GM18508 (cell line): ENCODE measurements around the gene COL24A1.
"Not testable (repeated sequence)": the region's sequence is repeated elsewhere in the genome, so short reads cannot be mapped to it uniquely, and the experiment has no call there.

Experiments used
- ATAC-seq: cut with Tn5 transposase; IDR thresholded peaks from one replicate; pipeline ENCODE4 v1.9.1; 2021; ENCODE audit warnings: moderate number of reproducible peaks; ENCODE audit not compliant: insufficient read depth, unreplicated experiment

COL24A1 gene

DNA sequence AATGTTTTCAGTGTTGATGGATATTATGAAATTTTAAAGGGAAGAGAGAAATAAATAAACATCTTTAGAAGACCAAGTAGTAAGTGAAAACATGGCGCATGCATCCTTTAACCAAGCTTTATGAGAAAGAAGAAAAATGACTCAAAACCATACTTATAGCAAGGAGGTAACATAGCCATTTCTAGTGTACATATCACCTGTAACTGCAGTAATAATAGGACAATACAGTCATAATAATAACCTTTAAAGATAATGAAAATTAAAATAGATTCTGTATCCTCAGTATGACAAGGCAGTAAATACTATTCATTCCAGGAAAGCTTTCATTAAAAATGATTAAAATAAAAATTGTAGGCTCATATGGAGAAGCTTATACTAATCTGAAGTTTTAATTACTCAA lies 141.2 kb downstream of the COL24A1 start:
- no peak for ATAC-seq

DNA sequence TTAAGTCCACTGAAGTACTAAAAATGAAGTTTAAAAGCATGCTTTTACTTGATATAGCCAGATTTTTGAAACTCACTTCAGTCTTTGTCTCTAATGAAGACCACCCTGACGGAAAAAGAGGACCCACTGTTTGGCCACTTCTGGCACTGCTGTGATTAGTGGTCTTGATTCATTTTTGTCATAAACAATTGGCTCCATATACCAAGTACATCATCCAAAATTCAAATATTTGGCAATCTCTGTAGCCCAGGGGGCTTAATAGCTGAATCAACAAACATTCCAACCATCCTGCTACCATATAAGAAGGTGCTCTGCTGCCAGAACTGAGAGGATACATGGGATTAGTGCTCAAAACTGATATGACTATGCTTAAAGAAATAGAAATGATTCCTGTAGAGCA lies 156.0 kb downstream of the COL24A1 start:
- ATAC-seq: no peak

DNA sequence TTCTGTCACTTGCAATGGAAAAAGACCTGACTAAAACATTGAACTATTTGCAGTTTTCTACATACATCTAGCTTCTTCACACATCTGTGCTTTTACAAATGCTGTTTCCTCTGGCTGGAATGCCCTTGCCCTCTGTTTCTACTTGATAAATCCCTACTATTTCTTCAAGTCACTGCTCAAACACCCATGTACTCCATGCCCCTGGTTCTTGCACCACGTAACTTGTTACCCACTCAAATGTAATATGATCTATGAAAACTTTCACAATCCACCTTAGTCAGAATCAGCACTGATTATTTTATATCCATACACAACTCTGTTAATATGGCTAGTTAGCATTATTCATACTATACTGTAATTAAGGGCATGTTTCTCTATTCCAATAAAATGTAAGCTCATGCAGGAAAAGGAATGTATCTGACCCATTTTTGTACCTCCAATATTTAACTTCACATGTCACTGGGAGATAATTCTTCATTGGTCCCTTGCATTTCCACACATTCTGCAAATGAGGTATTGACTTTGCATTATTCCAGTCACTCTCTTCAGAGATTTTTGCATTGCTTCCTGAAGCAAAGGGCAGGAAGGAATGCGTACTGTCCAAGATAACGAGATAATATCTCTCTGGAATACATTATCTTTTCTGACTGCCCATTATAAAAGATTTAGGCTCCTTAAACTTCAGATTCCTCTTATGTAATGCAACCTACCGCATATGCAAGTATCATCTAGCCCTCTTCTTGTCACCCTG lies 158.3 kb downstream of the COL24A1 start:
- ATAC-seq: no peak

DNA sequence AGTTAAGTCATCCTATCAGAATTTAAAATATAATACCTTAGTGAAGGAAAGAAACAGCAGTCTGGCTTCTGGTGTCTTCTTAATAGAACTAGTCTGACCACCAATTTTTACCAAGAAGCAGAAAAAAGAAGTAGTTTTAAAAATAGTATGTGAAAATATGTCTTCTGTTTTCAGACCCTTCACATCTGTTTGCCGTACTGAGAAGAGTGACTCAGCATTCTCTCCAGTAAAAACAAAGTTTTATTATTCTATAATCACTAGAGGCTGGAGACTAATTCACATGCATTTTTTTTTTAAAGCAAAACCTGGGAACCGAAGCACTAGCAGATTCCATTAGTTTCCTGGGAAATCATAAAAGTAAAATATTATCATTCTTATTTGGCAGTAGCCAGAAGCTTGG lies 163.8 kb downstream of the COL24A1 start:
- ATAC-seq: no peak

DNA sequence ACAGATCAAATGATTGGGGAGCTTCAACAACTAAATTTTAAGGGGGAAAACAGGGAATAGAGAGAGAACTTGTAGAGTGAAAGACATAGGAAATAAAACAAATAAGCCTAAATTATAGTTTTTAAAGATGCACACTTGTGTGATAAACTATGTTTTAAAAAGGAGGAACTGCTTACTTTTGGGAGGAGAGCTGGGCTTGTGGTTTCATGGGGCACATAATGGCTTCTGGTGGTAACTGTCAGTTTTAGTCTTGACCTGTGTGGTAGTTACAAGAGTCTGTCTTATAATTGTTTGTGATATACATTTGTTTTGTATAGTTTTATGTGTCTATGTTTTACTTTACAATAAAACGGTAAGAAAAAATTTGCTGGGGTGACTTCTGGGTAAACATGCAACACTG lies 165.3 kb downstream of the COL24A1 start:
- ATAC-seq: no peak

DNA sequence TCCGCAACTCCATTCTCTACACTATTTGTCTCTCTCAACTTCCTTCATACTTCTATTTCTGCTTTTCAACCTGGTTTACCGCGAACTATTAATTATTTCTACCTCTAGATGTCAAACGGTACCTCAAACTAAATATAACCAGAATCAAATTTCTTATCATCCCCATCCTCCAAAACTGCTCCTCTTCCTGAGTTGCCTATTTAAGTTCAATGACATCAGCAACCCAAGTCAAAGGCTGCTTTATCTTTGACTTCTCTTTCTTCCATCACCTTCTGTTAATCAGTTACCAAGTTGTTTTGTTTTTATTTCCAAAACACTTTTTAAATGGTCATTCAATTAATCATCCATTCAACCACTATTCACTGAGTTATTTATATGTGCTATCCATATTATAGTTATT lies 171.9 kb downstream of the COL24A1 start:
- ATAC-seq: no peak

DNA sequence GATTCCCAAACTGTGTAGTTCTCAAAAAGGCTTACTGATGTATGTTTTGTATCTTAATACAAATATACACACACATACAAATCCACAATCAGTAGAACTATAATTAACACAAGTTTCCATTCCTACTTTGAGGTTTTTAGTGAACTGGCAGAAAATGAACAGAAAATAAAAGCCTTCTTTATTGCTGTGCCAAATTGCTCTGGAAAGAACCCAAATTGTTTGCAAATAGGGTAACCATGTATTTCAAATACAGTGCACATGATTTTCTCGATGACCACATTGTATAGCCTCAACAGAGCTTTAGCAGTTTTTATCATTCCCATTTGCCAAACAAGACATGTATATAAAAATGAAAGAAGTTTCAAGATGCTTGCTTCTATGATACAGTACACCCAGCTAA lies 173.3 kb downstream of the COL24A1 start:
- no peak for ATAC-seq

DNA sequence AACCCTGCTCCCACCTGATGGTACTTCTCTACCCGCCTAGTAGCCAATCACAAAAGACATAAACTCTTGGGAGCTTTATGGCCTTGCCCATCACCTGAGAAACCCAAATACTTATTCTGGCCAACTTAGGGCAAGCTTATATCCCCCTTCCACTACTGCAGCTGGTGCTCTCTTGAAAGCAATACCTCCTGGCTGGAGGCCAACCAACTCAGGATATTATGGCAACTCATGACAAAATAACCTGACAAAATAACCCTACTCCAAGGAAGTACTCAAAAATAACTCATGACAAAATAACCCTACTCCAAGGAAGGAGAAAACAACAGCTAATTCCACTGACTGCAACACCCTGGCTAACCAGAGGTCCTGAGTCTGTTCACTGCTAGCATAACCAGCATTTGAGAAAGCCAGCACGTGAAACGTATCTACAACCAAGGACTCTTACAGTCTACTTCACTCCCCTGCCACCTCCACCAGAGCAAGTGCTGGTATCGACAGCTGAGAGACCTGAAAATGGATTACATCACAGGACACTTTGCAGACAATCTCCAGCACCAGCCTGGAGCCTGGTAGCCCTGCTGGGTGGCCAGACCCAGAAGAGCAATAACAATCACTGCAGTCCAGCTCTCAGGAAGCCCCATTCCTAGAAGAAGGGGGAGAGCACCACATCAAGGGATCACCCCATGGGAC lies 179.9 kb downstream of the COL24A1 start:
- ATAC-seq: no peak

DNA sequence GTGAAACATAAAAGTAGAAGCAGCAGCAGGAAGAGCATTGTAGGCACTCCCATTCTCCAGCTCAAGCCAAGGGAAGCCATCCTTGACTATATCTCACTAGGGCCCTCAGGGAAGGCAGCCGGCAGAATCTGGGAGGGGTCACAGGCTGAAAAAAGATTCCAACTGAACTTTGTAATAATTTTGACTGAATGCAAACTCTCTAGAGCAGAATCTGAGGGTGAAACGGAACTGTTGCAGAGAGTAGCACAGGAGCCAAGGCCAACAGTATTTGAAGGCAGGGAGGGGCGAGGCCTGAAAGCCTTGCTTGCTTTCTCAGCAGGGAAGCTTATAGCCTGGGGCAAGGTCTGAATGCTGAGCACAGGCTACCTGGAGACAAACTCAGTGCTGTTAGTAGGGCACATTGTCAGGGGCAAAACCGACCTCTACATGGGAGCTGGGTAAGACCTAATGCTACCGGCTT lies 180.6 kb downstream of the COL24A1 start:
- no peak for ATAC-seq

DNA sequence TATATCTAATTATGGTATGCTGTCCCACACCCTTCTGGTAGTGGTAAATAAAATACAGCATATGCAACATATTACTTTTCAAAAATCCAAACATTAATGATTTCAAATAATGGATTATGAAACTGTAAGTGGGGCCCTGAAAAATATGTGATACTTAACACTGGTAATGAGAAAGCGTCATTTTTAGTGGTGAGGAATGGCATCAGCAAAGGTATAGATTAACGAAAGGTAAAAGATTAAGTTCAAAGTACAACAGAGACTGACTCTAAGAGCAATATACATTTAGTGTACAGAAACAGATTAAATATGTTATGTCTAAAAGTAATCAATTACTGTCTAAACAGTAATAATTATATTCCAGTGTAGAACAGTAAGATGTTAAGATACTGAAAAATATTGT lies 194.1 kb downstream of the COL24A1 start:
- ATAC-seq: no peak

DNA sequence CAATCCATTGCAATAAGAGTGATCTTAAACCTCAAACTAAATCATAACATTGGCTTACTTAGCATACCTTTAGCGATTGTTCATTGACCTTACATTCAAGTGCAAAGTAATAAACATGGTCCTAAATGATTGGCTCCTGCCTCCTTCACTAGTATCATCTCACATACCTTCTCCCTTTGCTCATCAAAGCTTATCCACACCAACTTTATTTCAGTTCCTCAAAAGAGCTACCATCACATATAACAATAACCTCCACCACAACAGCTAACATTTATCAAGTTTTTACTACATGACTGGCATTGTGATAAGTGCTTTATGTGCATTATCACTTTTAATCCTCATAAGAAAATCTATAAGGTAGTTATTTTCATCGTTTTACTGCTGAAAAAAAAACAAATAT lies 198.8 kb downstream of the COL24A1 start:
- ATAC-seq: no peak

DNA sequence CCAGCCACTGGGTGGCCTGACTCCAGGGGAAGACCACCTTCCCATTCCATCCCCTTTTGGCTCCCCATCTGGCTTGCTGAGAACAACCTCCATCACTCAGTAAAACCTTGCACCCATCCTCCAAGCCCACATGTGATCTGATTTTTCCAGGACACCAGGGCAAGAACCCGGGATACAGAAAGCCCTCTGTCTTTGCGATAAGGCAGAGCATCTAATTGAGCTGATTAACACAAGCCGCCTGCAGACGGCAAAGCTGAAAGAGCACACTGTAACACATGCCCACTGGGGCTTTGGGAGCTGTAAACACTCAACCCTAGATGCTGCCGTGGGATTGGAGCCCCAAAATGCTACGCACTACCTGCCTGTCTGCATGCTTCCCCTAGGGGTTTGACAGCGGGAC lies 201.4 kb downstream of the COL24A1 start:
- not testable (repeated sequence) for ATAC-seq

DNA sequence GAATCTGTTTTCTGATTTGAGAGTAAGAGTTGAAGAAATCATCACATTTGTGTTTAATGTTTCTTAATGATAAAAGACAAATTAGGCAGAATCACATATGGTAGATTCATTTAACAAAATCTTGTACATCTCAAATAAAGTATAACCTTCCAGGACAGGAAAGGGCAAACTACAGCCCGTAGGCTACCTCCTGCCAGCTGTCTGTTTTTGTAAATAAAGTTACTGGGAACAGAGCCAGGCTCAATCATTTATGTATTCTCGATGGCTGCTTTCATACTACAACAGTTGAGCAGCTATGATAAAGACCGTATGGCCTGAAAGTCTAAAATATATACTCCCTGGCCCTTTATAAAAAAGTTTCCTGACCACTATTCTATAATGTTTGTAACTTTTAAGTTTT lies 204.1 kb downstream of the COL24A1 start:
- no peak for ATAC-seq

DNA sequence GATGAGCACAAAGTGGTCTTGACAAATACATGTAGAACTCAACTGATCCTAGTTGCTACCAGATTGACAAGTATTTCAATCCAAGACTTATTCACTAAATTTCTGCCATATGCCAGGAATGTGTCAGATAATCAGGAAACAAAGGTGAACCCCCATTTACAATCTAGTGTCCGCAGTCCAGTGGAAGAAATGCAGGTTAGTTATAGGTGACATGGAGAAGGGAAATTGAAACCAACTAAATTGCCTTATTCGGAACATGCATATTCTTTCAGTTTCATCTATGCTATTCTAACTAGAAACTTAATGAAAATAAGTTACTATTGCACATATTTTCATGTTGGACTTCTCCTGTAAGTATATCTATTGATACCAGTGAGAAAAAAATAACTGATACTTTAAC lies 209.4 kb downstream of the COL24A1 start:
- no peak for ATAC-seq

DNA sequence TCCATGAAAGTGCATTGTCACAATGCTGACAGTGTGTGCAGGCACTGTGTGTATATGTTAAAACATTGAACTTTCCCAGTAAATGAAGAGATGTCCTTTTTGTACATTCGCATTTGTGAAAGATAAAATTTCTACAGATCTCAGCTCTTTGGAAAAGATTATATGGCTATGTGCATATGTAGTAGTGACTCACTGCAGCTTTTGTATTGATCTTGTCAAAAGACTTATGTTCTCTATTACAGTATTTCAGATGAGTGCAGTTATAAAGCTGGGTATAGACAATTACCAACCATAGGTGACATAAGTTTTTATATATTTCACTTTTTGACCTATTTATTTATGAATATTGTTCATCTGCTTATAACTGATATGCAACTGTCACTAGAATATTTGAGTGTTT lies 212.6 kb downstream of the COL24A1 start:
- ATAC-seq: no peak

DNA sequence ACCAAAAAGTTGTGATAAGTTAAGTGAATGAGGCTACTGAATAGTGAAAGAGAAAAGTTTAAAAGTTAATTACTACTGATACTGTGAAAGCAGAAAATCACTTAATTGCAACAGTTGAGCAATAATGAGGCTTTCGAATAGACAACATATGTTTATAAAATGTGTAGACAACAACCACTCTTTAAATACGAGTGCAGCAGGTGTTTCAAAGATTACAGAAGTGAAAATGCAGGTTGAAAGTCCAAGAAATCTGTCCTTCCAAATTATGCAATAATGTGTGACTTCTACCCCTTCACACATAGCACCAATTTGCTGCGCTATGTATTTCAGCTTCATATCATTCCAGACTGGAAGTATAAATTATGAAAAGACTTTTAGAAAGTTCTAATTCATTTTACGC lies 213.0 kb downstream of the COL24A1 start:
- ATAC-seq: no peak

DNA sequence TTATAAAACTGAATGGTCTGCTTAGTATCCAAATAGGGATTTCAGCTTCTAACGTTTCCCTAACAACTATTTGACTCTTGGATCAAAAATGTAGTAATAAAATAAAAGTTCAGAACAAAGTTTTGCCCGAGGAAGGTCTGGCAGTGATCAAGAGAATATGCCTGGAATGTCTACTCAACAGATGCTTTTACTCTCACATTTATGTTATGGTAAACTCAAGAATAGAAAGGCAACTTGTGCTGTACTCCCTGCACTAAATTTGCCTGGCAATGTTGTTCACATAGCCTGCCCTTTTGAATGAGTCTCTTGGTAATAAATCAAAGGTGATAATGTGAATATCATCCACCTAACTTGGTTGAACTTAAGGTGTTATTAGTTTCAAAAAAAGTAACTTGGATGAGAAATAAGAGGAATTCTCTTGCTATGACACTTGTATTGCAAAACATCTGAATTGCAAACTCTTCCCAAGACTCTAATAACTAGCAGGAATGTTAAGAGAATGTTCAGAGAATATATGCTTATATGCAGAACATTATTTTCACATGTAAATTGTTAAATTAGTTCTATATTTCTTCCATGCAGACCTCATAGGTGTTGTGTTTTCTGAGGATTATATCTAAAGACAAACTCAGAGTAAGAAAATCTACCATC lies 215.8 kb downstream of the COL24A1 start:
- no peak for ATAC-seq

DNA sequence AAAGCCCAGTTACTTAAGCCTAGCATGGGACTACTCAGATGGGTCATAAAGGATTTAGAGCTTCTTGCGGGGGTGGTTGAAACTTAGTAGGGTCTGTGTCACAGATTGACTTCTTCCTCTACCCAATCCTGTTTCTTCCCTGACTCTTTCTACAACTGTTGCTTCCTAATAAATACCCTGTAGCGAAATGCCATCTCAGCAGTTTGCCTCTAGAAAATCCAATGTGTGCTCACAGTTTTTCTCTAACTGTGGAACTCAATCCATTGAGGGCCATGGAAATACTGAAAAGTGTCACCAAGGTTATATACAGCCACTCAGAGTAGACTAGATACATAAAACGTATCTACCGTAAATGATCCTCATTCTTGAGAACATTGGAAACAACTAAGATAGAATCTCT lies 217.7 kb downstream of the COL24A1 start:
- ATAC-seq: no peak

DNA sequence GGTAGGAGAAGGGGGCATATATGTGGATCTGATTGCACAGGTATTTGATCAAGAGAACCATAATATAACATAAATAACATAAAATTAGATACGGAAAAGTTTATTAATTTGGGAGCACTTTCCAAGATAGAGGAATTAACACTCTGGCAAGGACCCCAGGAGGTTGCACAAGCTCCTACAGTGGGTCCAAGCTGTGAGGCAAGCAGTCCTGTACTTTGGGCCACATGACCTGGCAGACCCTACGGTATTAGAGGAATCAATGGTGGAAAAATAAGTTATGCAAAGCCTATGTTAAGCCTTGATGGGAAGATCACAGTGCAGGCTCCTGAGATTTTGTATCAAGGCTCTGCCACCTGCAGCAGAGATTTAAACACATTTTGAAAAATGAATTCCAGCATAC lies 220.1 kb downstream of the COL24A1 start:
- ATAC-seq: no peak

DNA sequence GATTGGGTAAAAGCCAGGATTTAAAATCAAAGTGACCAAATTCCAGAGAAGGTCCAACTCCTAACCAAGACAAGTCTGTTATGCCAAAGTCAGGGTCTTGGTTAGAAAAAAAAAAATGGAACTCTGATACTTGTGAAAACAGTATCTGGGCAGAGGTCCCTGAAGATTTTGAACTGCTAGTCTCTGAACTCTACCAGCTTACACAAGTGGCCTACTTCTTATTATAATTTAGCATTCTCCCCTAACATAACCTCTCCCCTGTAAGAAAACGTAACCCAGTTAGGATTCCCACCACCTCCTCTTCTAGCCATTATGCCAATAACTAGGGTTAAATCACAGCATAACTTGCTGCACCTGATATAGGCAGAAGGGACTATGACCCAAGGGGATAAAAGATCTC lies 220.5 kb downstream of the COL24A1 start:
- no peak for ATAC-seq

DNA sequence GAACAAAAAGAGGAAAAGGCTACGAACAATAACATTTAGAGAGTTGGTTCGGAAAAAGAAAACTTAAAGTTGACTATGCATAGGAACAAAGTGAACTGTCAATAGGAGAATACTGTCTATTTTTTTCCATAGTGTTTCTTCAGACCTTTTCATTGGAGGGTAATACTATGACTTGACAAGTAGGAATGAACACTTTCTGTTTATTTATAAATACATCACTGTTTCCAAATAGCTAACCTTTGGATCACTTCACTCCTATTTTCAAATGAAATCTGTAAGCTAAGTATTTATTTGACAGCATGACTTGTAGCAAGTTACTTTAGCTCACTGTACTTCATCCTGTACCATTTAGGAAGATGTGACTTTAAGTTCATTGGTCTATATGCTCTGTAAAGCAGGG lies 221.3 kb downstream of the COL24A1 start:
- ATAC-seq: no peak

DNA sequence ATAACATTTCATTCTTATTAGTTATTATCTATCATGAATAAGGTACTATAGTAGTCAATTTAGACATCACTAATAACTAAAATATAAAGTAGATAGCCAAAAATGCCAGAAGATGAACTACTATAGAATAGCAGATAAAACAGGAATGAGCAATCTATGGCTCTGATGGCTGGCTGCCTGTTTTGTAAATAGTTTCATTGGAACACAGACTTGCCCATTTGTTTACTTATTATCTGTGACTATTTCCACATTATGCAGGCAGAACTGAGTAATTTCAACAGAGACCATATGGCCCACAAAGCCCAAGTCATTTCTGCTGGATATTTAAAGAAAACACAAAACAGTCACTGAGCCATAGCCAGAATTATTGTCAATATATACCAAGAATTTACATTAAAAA lies 222.1 kb downstream of the COL24A1 start:
- ATAC-seq: no peak
